ENCODE data around the gene TWSG1. TPM values are rescaled to one million over a fixed set of nuclear protein-coding genes. Genes with fewer than 3 reads are reported as not detected.

The TWSG1 gene
- polyA plus RNA-seq, 1 donor from 2014 or later = 11.5 TPM

GRCh38 chr18:9343577-9343976 is 9.0 kb downstream of the TWSG1 start:
- H3F3A ChIP-seq (ENCODE audit: insufficient read depth, low read length, poor library complexity, severe bottlenecking) = no peaks in the 10 kb centered on the region
- no peaks in the 10 kb centered on the region for H4K20me1 ChIP-seq (ENCODE audit: insufficient read depth)
- H3K9me3 ChIP-seq (ENCODE audit: low read length) = peaks cover 7% of the 10 kb centered on the region
- peaks cover 18% of the 10 kb centered on the region for H3K79me2 ChIP-seq (replicated peaks; ENCODE audit: insufficient read depth, low read length)
- no peak for TF ChIP-seq EP300 (conservative IDR thresholded peaks at IDR 0.05; ENCODE audit: poor library complexity, severe bottlenecking)
- TF ChIP-seq TAF1 (IDR thresholded peaks at IDR 0.05; ENCODE audit: low read depth) = no peak
- no peak for TF ChIP-seq RAD21 (conservative IDR thresholded peaks at IDR 0.05)
- TF ChIP-seq MXI1 (conservative IDR thresholded peaks at IDR 0.05; ENCODE audit: poor library complexity, severe bottlenecking) = no peak
- no peak for TF ChIP-seq EZH2 (IDR thresholded peaks at IDR 0.05; ENCODE audit: borderline replicate concordance, insufficient read depth, low read length, poor library complexity, severe bottlenecking)
- TF ChIP-seq REST (IDR thresholded peaks at IDR 0.05; ENCODE audit: borderline replicate concordance) = no peak
- no peaks in the 10 kb centered on the region for H3K9me2 ChIP-seq (ENCODE audit: insufficient read depth, low read length)
- H3K4me2 ChIP-seq (ENCODE audit: low read length) = no peak overlapping the region
- peaks cover 25% of the 10 kb centered on the region for H3K36me3 ChIP-seq (ENCODE audit: insufficient read depth, low read length)
- H3K9ac ChIP-seq (ENCODE audit: low read length) = no peak overlapping the region
- no peak overlapping the region for H3K27ac ChIP-seq (ENCODE audit: low read length)
- no peak overlapping the region for H3K4me3 ChIP-seq (ENCODE audit: low read length)
- no peaks in the 10 kb centered on the region for H3K27me3 ChIP-seq (ENCODE audit: insufficient read depth, low read depth, low read length)
- no peak overlapping the region for H2AFZ ChIP-seq (ENCODE audit: low read depth, low read length)

GRCh38 chr18:9346775-9347174 is 12.2 kb downstream of the TWSG1 start:
- Histone ChIP-seq H3K9ac (ENCODE audit: low read length) (no peak overlapping the region), H3K4me3 (ENCODE audit: low read length) (no peak overlapping the region), H3K79me2 (replicated peaks; ENCODE audit: insufficient read depth, low read length) (peaks cover 18% of the 10 kb centered on the region), H3K9me3 (ENCODE audit: low read length) (peaks cover 7% of the 10 kb centered on the region), H3K27ac (ENCODE audit: low read length) (no peak overlapping the region), H2AFZ (ENCODE audit: low read depth, low read length) (no peak overlapping the region), H3F3A (ENCODE audit: insufficient read depth, low read length, poor library complexity, severe bottlenecking) (no peaks in the 10 kb centered on the region), H3K9me2 (ENCODE audit: insufficient read depth, low read length) (no peaks in the 10 kb centered on the region), H3K36me3 (ENCODE audit: insufficient read depth, low read length) (peaks cover 13% of the 10 kb centered on the region), H4K20me1 (ENCODE audit: insufficient read depth) (no peaks in the 10 kb centered on the region), H3K4me2 (ENCODE audit: low read length) (no peak overlapping the region), H3K27me3 (ENCODE audit: insufficient read depth, low read depth, low read length) (no peaks in the 10 kb centered on the region)
- TF ChIP-seq CTCF (IDR thresholded peaks at IDR 0.05; ENCODE audit: poor library complexity, severe bottlenecking) (no peak), MXI1 (conservative IDR thresholded peaks at IDR 0.05; ENCODE audit: poor library complexity, severe bottlenecking) (no peak), SMC3 (conservative IDR thresholded peaks at IDR 0.05; ENCODE audit: poor library complexity) (no peak), EZH2 (IDR thresholded peaks at IDR 0.05; ENCODE audit: borderline replicate concordance, insufficient read depth, low read length, poor library complexity, severe bottlenecking) (no peak), REST (IDR thresholded peaks at IDR 0.05; ENCODE audit: borderline replicate concordance) (no peak), POLR2AphosphoS5 (IDR thresholded peaks at IDR 0.05) (no peak), TAF1 (IDR thresholded peaks at IDR 0.05; ENCODE audit: low read depth) (no peak), EP300 (conservative IDR thresholded peaks at IDR 0.05; ENCODE audit: poor library complexity, severe bottlenecking) (no peak)

Measured in neural cell (in vitro differentiated cells).